HepG2 (cell line): ENCODE results near the gene SYPL2. TPM values are rescaled to one million over a fixed set of nuclear protein-coding genes. Genes with fewer than 3 reads are reported as not detected.

Source experiments
- GTF3A ChIP-seq: sonication (generic); formaldehyde crosslinking; conservative IDR thresholded peaks from 2 replicates; pipeline ENCODE4 v1.4.0; 2020; ENCODE audit warnings: mild to moderate bottlenecking, missing genetic modification reagents
- MTF1 ChIP-seq: sonication (generic); formaldehyde crosslinking; IDR thresholded peaks from 2 replicates; pipeline ENCODE4 v1.5.0; 2020; ENCODE audit warnings: missing genetic modification reagents
- RFX5 ChIP-seq: IDR thresholded peaks from 2 replicates; pipeline ENCODE4 v1.6.1; 2011; ENCODE audit warnings: low read depth, low read length, improper control_type of control experiment
- YY1 ChIP-seq: IDR thresholded peaks from 2 replicates; pipeline ENCODE4 v1.6.1; 2011; ENCODE audit warnings: low read length, low read depth, moderate library complexity, mild to moderate bottlenecking; ENCODE audit not compliant: insufficient read depth, insufficient replicate concordance
- ZBTB7A ChIP-seq: sonication (generic); formaldehyde crosslinking; IDR thresholded peaks from 2 replicates; pipeline ENCODE4 v1.8.0; 2022; ENCODE audit warnings: mild to moderate bottlenecking, missing genetic modification reagents
- ZC3H13 ChIP-seq: sonication (generic); formaldehyde crosslinking; IDR thresholded peaks from 2 replicates; pipeline ENCODE4 v1.8.1; 2023; ENCODE audit warnings: mild to moderate bottlenecking, missing genetic modification reagents, moderate library complexity
- ZFP36L2 ChIP-seq: sonication (generic); formaldehyde crosslinking; IDR thresholded peaks from 2 replicates; pipeline ENCODE4 v1.4.0; 2020; ENCODE audit warnings: missing genetic modification reagents
- ZNF563 ChIP-seq: sonication (generic); formaldehyde crosslinking; IDR thresholded peaks from 2 replicates; pipeline ENCODE4 v1.8.0; 2022; ENCODE audit warnings: mild to moderate bottlenecking, moderate library complexity, missing genetic modification reagents
- ZNF569 ChIP-seq: sonication (generic); formaldehyde crosslinking; IDR thresholded peaks from 2 replicates; pipeline ENCODE4 v1.5.0; 2020; ENCODE audit warnings: mild to moderate bottlenecking, missing genetic modification reagents, moderate library complexity, borderline replicate concordance
- ZNF652 ChIP-seq: IDR thresholded peaks from 2 replicates; pipeline ENCODE4 v1.6.1; 2016; ENCODE audit warnings: low read depth, borderline replicate concordance
- polyA plus RNA-seq, 8 experiments: library from polyadenylated mRNA; depleted of rRNA in 3 of 8; stranded (reverse) in 7 of 8; unstranded in 1 of 8; fragments of >200 nt; fragmentation: Illumina TruSeq in 4 of 8; extraction: Trizol in 4 of 8; gene quantifications; 2 replicates each; pipeline versions ENCODE4 v1.2.1 to v1.2.3, GENCODE V29; 2011 to 2016; ENCODE audit warnings: low read depth in 4 of 8, missing spikeins in 1 of 8, mixed read lengths in 1 of 8; ENCODE audit not compliant: insufficient read depth in 1 of 8
- total RNA-seq, 5 experiments: library from RNA; depleted of rRNA; stranded (reverse); fragments of >200 nt; fragmentation: Illumina TruSeq; extraction: Trizol; gene quantifications; 2 replicates each; pipeline ENCODE4 v1.2.3, GENCODE V29; 2016; ENCODE audit warnings: low read depth in 1 of 5
- TF ChIP-seq, protein P1 (sequence below): sonication (generic); formaldehyde crosslinking; IDR thresholded peaks from 2 replicates; pipeline ENCODE4 v1.9.0; 2021; ENCODE audit warnings: missing genetic modification reagents, borderline replicate concordance
- TF ChIP-seq, protein P2 (sequence below): sonication (generic); formaldehyde crosslinking; IDR thresholded peaks from 2 replicates; pipeline ENCODE4 v1.4.0; 2020; ENCODE audit warnings: mild to moderate bottlenecking, missing genetic modification reagents
- TF ChIP-seq, protein P3 (sequence below): sonication (generic); formaldehyde crosslinking; IDR thresholded peaks from 2 replicates; pipeline ENCODE4 v1.9.0; 2021; ENCODE audit warnings: missing genetic modification reagents, borderline replicate concordance
- TF ChIP-seq, protein P4 (sequence below), 2 experiments: sonication (generic) in 1 of 2; formaldehyde crosslinking in 1 of 2; IDR thresholded peaks; 2 replicates each; pipeline versions ENCODE4 v1.5.1 to v1.6.1; 2011 to 2020; ENCODE audit warnings: borderline replicate concordance in 1 of 2, low read depth in 1 of 2, low read length in 1 of 2, mild to moderate bottlenecking in 1 of 2, missing genetic modification reagents in 1 of 2, moderate library complexity in 1 of 2
- TF ChIP-seq, protein P5 (sequence below): sonication (generic); formaldehyde crosslinking; IDR thresholded peaks from 2 replicates; pipeline ENCODE4 v1.4.0; 2020; ENCODE audit warnings: low read depth, missing genetic modification reagents

Gene SYPL2
- total and polyA plus RNA-seq, 2 of the 13 experiments (the other 11 are each of a cell fraction or from before 2014, with no cell fraction given) = 0.17 to 0.24 TPM

DNA sequence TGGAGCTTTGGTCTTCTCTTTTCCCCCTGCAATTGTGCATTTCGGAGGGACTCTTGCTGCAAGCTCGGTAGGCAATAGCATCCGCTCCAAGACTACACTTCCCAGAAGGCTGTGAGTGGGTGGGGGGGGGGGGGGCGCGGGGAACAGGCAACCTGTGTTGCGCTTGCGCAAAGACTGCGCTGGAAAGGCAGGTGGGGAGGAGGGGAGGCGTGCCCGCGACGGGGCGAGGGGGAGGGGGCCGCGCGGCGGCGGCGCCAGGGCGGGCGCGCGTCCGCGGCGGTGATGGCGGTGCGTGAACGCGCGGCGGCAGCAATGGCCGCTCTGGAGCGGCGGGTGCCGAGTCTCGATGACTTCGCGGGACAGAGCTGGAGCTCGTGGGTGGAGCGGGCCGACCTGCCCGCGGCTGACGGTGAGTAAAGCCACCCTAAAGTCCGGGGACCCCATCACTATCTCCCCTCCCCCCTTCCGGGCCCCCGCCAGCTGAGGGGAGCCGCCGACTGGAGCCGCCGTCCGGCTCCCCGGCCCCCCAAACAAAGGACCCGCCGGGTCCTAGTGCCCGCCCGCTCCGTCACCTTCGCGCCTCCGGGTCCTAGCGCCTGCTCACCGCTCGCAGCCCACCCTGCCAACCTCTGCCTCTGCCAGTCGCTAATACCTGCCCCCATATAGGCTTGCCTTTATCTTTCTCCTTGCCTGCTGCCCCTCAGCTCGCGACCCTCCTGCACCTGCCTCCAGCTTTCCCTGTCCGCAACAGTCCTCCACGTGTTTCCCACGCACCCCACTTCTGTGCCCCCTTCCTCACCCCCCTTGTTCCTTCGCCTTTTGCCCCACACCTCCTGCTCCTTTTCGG lies 17.5 kb downstream of the SYPL2 start, which contains the start of gene ATXN7L2 (continued):
- TF ChIP-seq, protein P1, sequence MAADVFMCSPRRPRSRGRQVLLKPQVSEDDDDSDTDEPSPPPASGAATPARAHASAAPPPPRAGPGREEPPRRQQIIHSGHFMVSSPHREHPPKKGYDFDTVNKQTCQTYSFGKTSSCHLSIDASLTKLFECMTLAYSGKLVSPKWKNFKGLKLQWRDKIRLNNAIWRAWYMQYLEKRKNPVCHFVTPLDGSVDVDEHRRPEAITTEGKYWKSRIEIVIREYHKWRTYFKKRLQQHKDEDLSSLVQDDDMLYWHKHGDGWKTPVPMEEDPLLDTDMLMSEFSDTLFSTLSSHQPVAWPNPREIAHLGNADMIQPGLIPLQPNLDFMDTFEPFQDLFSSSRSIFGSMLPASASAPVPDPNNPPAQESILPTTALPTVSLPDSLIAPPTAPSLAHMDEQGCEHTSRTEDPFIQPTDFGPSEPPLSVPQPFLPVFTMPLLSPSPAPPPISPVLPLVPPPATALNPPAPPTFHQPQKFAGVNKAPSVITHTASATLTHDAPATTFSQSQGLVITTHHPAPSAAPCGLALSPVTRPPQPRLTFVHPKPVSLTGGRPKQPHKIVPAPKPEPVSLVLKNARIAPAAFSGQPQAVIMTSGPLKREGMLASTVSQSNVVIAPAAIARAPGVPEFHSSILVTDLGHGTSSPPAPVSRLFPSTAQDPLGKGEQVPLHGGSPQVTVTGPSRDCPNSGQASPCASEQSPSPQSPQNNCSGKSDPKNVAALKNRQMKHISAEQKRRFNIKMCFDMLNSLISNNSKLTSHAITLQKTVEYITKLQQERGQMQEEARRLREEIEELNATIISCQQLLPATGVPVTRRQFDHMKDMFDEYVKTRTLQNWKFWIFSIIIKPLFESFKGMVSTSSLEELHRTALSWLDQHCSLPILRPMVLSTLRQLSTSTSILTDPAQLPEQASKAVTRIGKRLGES = no peak
- peak; percentile 97 for TF ChIP-seq YY1
- TF ChIP-seq ZC3H13 (CRISPR knock-in tag) = 0 out of 2 replicates have a peak, but pooled peaks have one; percentile 63
- TF ChIP-seq MTF1 (CRISPR knock-in tag) = no peak; the same call in 1 of the 2 replicates
- TF ChIP-seq ZNF652 = no peak
- no peak for TF ChIP-seq ZNF569 (CRISPR knock-in tag)
- TF ChIP-seq ZNF563 = no peak; the same call in 1 of the 2 replicates
- TF ChIP-seq, protein P2, sequence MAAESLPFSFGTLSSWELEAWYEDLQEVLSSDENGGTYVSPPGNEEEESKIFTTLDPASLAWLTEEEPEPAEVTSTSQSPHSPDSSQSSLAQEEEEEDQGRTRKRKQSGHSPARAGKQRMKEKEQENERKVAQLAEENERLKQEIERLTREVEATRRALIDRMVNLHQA (CRISPR knock-in tag) = no peak
- TF ChIP-seq GTF3A (CRISPR knock-in tag) = no peak
- TF ChIP-seq RFX5 = no peak
- no peak for TF ChIP-seq ZBTB7A (CRISPR knock-in tag)
- TF ChIP-seq ZFP36L2 (CRISPR knock-in tag) = no peak
- TF ChIP-seq, protein P3, sequence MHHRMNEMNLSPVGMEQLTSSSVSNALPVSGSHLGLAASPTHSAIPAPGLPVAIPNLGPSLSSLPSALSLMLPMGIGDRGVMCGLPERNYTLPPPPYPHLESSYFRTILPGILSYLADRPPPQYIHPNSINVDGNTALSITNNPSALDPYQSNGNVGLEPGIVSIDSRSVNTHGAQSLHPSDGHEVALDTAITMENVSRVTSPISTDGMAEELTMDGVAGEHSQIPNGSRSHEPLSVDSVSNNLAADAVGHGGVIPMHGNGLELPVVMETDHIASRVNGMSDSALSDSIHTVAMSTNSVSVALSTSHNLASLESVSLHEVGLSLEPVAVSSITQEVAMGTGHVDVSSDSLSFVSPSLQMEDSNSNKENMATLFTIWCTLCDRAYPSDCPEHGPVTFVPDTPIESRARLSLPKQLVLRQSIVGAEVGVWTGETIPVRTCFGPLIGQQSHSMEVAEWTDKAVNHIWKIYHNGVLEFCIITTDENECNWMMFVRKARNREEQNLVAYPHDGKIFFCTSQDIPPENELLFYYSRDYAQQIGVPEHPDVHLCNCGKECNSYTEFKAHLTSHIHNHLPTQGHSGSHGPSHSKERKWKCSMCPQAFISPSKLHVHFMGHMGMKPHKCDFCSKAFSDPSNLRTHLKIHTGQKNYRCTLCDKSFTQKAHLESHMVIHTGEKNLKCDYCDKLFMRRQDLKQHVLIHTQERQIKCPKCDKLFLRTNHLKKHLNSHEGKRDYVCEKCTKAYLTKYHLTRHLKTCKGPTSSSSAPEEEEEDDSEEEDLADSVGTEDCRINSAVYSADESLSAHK = no peak
- TF ChIP-seq, protein P4, sequence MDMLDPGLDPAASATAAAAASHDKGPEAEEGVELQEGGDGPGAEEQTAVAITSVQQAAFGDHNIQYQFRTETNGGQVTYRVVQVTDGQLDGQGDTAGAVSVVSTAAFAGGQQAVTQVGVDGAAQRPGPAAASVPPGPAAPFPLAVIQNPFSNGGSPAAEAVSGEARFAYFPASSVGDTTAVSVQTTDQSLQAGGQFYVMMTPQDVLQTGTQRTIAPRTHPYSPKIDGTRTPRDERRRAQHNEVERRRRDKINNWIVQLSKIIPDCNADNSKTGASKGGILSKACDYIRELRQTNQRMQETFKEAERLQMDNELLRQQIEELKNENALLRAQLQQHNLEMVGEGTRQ (IDR thresholded peaks at IDR 0.05; ENCODE audit: low read depth, low read length) = no peak
- TF ChIP-seq, protein P4 (CRISPR knock-in tag; IDR thresholded peaks at IDR 0.05; ENCODE audit: borderline replicate concordance) = no peak; the same call in 1 of the 2 replicates
- TF ChIP-seq, protein P5, sequence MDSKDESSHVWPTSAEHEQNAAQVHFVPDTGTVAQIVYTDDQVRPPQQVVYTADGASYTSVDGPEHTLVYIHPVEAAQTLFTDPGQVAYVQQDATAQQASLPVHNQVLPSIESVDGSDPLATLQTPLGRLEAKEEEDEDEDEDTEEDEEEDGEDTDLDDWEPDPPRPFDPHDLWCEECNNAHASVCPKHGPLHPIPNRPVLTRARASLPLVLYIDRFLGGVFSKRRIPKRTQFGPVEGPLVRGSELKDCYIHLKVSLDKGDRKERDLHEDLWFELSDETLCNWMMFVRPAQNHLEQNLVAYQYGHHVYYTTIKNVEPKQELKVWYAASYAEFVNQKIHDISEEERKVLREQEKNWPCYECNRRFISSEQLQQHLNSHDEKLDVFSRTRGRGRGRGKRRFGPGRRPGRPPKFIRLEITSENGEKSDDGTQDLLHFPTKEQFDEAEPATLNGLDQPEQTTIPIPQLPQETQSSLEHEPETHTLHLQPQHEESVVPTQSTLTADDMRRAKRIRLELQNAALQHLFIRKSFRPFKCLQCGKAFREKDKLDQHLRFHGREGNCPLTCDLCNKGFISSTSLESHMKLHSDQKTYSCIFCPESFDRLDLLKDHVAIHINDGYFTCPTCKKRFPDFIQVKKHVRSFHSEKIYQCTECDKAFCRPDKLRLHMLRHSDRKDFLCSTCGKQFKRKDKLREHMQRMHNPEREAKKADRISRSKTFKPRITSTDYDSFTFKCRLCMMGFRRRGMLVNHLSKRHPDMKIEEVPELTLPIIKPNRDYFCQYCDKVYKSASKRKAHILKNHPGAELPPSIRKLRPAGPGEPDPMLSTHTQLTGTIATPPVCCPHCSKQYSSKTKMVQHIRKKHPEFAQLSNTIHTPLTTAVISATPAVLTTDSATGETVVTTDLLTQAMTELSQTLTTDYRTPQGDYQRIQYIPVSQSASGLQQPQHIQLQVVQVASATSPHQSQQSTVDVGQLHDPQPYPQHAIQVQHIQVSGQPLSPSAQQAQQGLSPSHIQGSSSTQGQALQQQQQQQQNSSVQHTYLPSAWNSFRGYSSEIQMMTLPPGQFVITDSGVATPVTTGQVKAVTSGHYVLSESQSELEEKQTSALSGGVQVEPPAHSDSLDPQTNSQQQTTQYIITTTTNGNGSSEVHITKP (CRISPR knock-in tag) = 0 out of 2 replicates have a peak, but pooled peaks have one; percentile 35
